ENCODE measurements around the gene ADAT1. TPM values are rescaled to one million over a fixed set of nuclear protein-coding genes. Genes with fewer than 3 reads are reported as not detected.
A peak's percentile ranks its signal among the peaks of the same experiment; 100 is the strongest.

Gene ADAT1
- total and polyA plus RNA-seq, 10 of the 15 experiments (the other 5 are each of a cell fraction or from before 2014, with no cell fraction given) = 26.2 to 77.4 (median 55.8) TPM

GRCh38 chr16:75620326-75621169 is 2.5 kb downstream of the ADAT1 start:
- DNase-seq (ENCODE audit: low read depth, low spot score) (no peak), FAIRE-seq (no peak), ATAC-seq (no peak)
- H3K27ac ChIP-seq (ENCODE audit: control insufficient read depth, insufficient read depth) = peak overlapping the region; percentile 83
- 96% methylated on average over 20 of the region's 20 CpGs for WGBS (ENCODE audit: insufficient coverage, insufficient replicate concordance, low lambda C conversion rate, missing lambda C conversion rate)
- no peaks in the 10 kb centered on the region for H3K9me3 ChIP-seq (replicated peaks; ENCODE audit: control insufficient read depth, insufficient read depth, low read length)
- peak overlapping the region; percentile 83 for H2AFZ ChIP-seq (ENCODE audit: control insufficient read depth, low read depth, low read length)
- ChIA-PET POLR2A (interaction anchor here (0.5 to 6.3 kb wide), 8 partner anchors 11 to 560 kb away, joined by 3 to 116 read pairs (median 4); partner anchors contain the start of genes GABARAPL2, KARS1, TERF2IP and TMEM231), CTCF (interaction anchor here (0.6 to 9.5 kb wide), 24 partner anchors 11 to 1550 kb away, joined by 3 to 153 read pairs (median 6); partner anchors contain the start of genes GABARAPL2, KARS1, TERF2IP and TMEM231), SMC1A (ENCODE audit: uncharacterized antibody, unreplicated experiment) (interaction anchor here (0.6 to 6.1 kb wide), 26 partner anchors 7 to 418 kb away, joined by 3 to 69 read pairs (median 6); partner anchors contain the start of genes KARS1, TERF2IP and TMEM231), RAD21 (ENCODE audit: unreplicated experiment) (interaction anchor here (0.6 to 3.5 kb wide), 20 partner anchors 14 to 240 kb away, joined by 3 to 46 read pairs (median 7); partner anchors contain the start of genes CFDP1, GABARAPL2, KARS1 and TERF2IP)
- no TSS peak for BruUV-seq (replicated peaks)
- in situ Hi-C loops (cut with MboI) = loop anchor here (10.0 kb wide), 1 partner anchor 156 kb away; the partner anchor contains the start of gene TMEM170A
- H3K4me3 ChIP-seq = peak overlapping the region; percentile 93; the same call in 1 of the 2 replicates
- peak overlapping the region; percentile 97 for H3K4me2 ChIP-seq (ENCODE audit: control insufficient read depth, insufficient read depth)
- H3K27me3 ChIP-seq (replicated peaks in 1 of 2; ENCODE audit: control insufficient read depth in 2 of 2, insufficient read depth in 2 of 2, low read length in 1 of 2) = no peaks in the 10 kb centered on the region
- intact Hi-C loops (cut with micrococcal nuclease; ENCODE audit: unreplicated experiment) = loop anchor here (1.0 to 2.0 kb wide), 2 partner anchors 104 to 144 kb away; no protein-coding TSS in a partner anchor
- H3K4me1 ChIP-seq (ENCODE audit: control insufficient read depth, insufficient read depth, low read length) = peaks cover 33% of the 10 kb centered on the region
- peaks cover 20% of the 10 kb centered on the region for H3K79me2 ChIP-seq (ENCODE audit: control insufficient read depth, insufficient read depth, low read length)
- peak overlapping the region; percentile 24 for H3K9ac ChIP-seq (ENCODE audit: control insufficient read depth, insufficient read depth, low read length)
- H4K20me1 ChIP-seq (ENCODE audit: control insufficient read depth, insufficient read depth) = no peaks in the 10 kb centered on the region
- peaks cover 2 to 11% of the 10 kb centered on the region in 2 experiments; a peak in 3 of 4 replicates for H3K36me3 ChIP-seq (ENCODE audit: control insufficient read depth in 2 of 2, insufficient read depth in 2 of 2, low read length in 1 of 2)
- TF ChIP-seq ZNF384 (IDR thresholded peaks at IDR 0.05; ENCODE audit: borderline replicate concordance, low read depth, low read length) (no peak), HDGF (IDR thresholded peaks at IDR 0.05) (no peak), MAX (IDR thresholded peaks at IDR 0.05; ENCODE audit: low read depth, low read length) (no peak), NFXL1 (IDR thresholded peaks at IDR 0.05; ENCODE audit: borderline replicate concordance) (no peak), MTA3 (IDR thresholded peaks at IDR 0.05; ENCODE audit: borderline replicate concordance, low read length) (no peak), POLR2AphosphoS2 (IDR thresholded peaks at IDR 0.05; ENCODE audit: low read depth, low read length) (no peak), BACH1 (IDR thresholded peaks at IDR 0.05; ENCODE audit: borderline replicate concordance) (no peak), HDAC2 (IDR thresholded peaks at IDR 0.05) (no peak), NFIC (IDR thresholded peaks at IDR 0.05; ENCODE audit: low read depth, low read length) (peak; percentile 46), FOXK2 (IDR thresholded peaks at IDR 0.05) (no peak), MYC (IDR thresholded peaks at IDR 0.05; ENCODE audit: insufficient read depth, insufficient read length, insufficient replicate concordance, low read length, severe bottlenecking) (no peak), SP1 (IDR thresholded peaks at IDR 0.05; ENCODE audit: low read depth, low read length) (no peak)
- TF ChIP-seq, protein P1, sequence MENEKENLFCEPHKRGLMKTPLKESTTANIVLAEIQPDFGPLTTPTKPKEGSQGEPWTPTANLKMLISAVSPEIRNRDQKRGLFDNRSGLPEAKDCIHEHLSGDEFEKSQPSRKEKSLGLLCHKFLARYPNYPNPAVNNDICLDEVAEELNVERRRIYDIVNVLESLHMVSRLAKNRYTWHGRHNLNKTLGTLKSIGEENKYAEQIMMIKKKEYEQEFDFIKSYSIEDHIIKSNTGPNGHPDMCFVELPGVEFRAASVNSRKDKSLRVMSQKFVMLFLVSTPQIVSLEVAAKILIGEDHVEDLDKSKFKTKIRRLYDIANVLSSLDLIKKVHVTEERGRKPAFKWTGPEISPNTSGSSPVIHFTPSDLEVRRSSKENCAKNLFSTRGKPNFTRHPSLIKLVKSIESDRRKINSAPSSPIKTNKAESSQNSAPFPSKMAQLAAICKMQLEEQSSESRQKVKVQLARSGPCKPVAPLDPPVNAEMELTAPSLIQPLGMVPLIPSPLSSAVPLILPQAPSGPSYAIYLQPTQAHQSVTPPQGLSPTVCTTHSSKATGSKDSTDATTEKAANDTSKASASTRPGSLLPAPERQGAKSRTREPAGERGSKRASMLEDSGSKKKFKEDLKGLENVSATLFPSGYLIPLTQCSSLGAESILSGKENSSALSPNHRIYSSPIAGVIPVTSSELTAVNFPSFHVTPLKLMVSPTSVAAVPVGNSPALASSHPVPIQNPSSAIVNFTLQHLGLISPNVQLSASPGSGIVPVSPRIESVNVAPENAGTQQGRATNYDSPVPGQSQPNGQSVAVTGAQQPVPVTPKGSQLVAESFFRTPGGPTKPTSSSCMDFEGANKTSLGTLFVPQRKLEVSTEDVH (IDR thresholded peaks at IDR 0.05; ENCODE audit: low read depth, partially characterized antibody) = no peak
- TF ChIP-seq, protein P2, sequence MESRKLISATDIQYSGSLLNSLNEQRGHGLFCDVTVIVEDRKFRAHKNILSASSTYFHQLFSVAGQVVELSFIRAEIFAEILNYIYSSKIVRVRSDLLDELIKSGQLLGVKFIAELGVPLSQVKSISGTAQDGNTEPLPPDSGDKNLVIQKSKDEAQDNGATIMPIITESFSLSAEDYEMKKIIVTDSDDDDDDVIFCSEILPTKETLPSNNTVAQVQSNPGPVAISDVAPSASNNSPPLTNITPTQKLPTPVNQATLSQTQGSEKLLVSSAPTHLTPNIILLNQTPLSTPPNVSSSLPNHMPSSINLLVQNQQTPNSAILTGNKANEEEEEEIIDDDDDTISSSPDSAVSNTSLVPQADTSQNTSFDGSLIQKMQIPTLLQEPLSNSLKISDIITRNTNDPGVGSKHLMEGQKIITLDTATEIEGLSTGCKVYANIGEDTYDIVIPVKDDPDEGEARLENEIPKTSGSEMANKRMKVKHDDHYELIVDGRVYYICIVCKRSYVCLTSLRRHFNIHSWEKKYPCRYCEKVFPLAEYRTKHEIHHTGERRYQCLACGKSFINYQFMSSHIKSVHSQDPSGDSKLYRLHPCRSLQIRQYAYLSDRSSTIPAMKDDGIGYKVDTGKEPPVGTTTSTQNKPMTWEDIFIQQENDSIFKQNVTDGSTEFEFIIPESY (IDR thresholded peaks at IDR 0.05) = no peak
- TF ChIP-seq, protein P3, sequence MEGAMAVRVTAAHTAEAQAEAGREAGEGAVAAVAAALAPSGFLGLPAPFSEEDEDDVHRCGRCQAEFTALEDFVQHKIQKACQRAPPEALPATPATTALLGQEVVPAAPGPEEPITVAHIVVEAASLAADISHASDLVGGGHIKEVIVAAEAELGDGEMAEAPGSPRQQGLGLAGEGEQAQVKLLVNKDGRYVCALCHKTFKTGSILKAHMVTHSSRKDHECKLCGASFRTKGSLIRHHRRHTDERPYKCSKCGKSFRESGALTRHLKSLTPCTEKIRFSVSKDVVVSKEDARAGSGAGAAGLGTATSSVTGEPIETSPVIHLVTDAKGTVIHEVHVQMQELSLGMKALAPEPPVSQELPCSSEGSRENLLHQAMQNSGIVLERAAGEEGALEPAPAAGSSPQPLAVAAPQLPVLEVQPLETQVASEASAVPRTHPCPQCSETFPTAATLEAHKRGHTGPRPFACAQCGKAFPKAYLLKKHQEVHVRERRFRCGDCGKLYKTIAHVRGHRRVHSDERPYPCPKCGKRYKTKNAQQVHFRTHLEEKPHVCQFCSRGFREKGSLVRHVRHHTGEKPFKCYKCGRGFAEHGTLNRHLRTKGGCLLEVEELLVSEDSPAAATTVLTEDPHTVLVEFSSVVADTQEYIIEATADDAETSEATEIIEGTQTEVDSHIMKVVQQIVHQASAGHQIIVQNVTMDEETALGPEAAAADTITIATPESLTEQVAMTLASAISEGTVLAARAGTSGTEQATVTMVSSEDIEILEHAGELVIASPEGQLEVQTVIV (IDR thresholded peaks at IDR 0.05; ENCODE audit: borderline replicate concordance, partially characterized antibody) = no peak

All from GM12878 (cell line).